Fibroblast of lung (primary cell): ENCODE results near the gene KIF26B.

Source experiments
- CTCF ChIP-seq, 2 donors: IDR thresholded peaks in 1 of 2; conservative IDR thresholded peaks in 1 of 2; 1 replicate in 1 of 2; 2 replicates in 1 of 2; pipeline ENCODE4 v1.5.1; 2011 to 2012; ENCODE audit warnings: low read length in 2 of 2, control low read depth in 1 of 2, inconsistent platforms in 1 of 2, low read depth in 1 of 2, mild to moderate bottlenecking in 1 of 2
- EZH2 ChIP-seq: IDR thresholded peaks from 2 replicates; pipeline ENCODE4 v1.5.1; 2012; ENCODE audit warnings: low read length, control low read depth, mild to moderate bottlenecking; ENCODE audit errors: missing control alignments

- no peak for TF ChIP-seq CTCF (conservative IDR thresholded peaks at IDR 0.05 in 1 of 2, IDR thresholded peaks at IDR 0.05 in 1 of 2; ENCODE audit: low read depth in 1 of 2, low read length in 2 of 2)
- no peak for TF ChIP-seq EZH2
Observed at GRCh38 chr1:245704765-245705164, 550.0 kb downstream of the KIF26B start.
